GM12891 (cell line): ENCODE results near the gene ACAP1.
"Not testable (repeated sequence)": the region's sequence is repeated elsewhere in the genome, so short reads cannot be mapped to it uniquely, and the experiment has no call there.

Experiments
- DNase-seq: peaks from one replicate; pipeline ENCODE4 v3.0.0; 2011; ENCODE audit warnings: low spot score; ENCODE audit not compliant: insufficient read length
- FAIRE-seq: peaks from 2 replicates; lab custom pipeline; 2011; peaks lifted over from hg19 to GRCh38; lab: Jason Lieb, UNC
- PAX5 ChIP-seq: IDR thresholded peaks from 2 replicates; pipeline ENCODE4 v1.6.1; 2011; ENCODE audit warnings: low read length, moderate library complexity, mild to moderate bottlenecking; ENCODE audit not compliant: insufficient read depth, severe bottlenecking
- POLR2A ChIP-seq: IDR thresholded peaks from 2 replicates; pipeline ENCODE4 v1.6.1; 2011; ENCODE audit warnings: low read depth, low read length, control low read depth
- POLR2AphosphoS5 ChIP-seq: IDR thresholded peaks from 2 replicates; pipeline ENCODE4 v1.6.1; 2011; ENCODE audit warnings: low read depth, low read length, control low read depth
- POU2F2 ChIP-seq: IDR thresholded peaks from 2 replicates; pipeline ENCODE4 v1.6.1; 2011; ENCODE audit warnings: low read depth, mild to moderate bottlenecking, control low read depth, low read length, moderate library complexity
- SPI1 ChIP-seq: IDR thresholded peaks from 2 replicates; pipeline ENCODE4 v1.6.1; 2011; ENCODE audit warnings: low read depth, low read length, control low read depth
- TAF1 ChIP-seq: IDR thresholded peaks from 2 replicates; pipeline ENCODE4 v1.6.1; 2011; ENCODE audit warnings: low read depth, low read length, control low read depth

Gene ACAP1

DNA sequence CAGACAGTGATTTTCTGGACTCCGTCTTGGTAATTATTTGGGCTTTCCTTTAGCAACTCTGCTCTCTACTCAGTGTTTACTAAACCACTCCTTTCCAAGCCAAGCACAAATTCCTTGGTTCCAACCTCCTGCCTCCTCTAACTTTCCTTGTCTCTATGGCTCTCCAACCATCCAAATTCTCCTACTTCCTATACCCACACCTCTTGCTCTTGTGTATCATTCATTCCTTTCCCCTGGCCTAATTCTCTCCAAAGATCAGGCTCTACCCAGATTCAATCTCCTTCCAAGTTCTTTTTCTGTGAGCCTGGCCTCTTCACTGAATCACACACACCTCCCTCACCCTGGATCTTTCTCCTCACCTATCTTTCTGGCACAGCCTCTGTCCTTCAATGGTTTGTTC lies 8.3 kb upstream of the ACAP1 start:
- FAIRE-seq: no peak
- TF ChIP-seq TAF1: no peak
- no peak for TF ChIP-seq PAX5
- no peak for TF ChIP-seq POLR2A
- TF ChIP-seq SPI1: no peak
- no peak for TF ChIP-seq POU2F2
- no peak for TF ChIP-seq POLR2AphosphoS5
- no peak for DNase-seq

GRCh38 chr17:7328840-7329373 lies 7.4 kb upstream of the ACAP1 start, which contains the start of gene NEURL4:
Gene NEURL4, minus strand, starts transcription at chr17:7329335. Its CDS starts 23 bp downstream, at chr17:7329312.
- no peak for DNase-seq
- no peak for FAIRE-seq
- no peak for TF ChIP-seq PAX5
- no peak for TF ChIP-seq POU2F2
- no peak for TF ChIP-seq TAF1
- TF ChIP-seq POLR2AphosphoS5: no peak
- no peak for TF ChIP-seq POLR2A
- TF ChIP-seq SPI1: no peak

DNA sequence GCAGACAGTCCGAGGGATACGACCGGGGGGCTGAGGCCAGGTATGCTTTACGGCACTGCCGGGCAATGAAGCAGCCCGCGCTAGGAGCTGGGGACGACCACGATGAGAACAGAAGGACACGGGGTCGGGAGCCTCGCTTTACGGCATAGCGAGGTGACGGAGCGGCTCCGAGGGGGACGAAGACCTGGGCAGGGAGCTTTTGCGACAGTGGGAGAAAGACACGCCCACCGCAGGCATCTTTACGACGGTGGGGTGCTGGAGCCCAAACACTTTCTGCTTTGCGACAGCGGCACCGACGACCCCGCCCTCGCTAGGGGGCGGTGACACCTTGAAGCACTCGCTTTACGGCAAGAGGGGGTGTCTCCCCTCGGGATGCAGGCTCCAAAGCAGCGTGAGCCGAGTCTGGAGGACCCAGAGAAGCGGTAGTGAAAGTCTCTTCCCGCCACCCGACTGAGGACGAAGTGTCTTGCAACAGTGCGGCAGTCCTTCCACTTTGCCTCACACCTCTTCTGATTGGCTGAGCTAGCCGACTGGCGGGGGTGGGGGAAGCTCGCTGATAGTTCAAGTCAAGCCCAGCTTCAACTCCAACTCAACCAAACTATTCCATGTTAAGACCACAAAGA lies 6.8 kb upstream of the ACAP1 start:
- TF ChIP-seq SPI1 (no peak), TAF1 (peak; percentile 37; the same call in 1 of the 2 replicates), POLR2AphosphoS5 (peak; percentile 28; the same call in 1 of the 2 replicates), POU2F2 (no peak), POLR2A (peak; percentile 64; the same call in 1 of the 2 replicates), PAX5 (no peak)
- FAIRE-seq: peak; percentile 100
- DNase-seq: peak; percentile 99

DNA sequence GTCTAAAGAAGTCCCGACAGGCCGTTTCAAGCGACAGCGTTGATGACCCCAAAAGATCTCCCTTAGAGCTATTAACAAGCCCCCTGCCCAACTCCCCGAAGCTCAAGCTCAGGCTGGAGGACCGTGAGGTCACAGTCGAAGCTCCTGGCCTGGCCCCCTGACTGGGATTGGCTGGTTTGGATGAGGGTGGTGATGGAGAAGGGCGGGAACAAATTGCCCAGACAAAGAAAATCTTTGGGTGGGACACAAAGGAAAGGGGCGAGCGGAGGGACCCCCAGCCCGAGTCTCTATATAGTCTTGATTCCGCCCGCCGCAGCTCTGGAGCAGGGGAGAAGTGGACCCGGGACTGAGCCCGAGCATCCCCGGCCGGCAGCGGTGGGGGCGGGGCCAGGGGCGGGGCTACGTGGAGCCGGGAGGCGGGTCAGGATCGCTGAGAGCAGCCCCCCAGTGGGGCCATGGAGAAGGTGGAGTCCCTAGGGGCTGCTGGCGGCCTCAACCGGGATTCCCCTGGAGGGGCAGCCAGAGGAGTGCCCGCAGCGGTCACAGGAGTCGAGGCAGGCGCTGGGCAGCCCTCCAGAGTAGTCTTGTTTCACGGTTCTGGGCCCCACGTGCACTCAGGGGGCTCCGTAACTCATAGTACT lies 6.2 kb upstream of the ACAP1 start:
- TF ChIP-seq POLR2AphosphoS5: no peak
- no peak for TF ChIP-seq TAF1
- no peak for TF ChIP-seq SPI1
- no peak for TF ChIP-seq POLR2A
- TF ChIP-seq PAX5: no peak
- TF ChIP-seq POU2F2: no peak
- DNase-seq: peak; percentile 84
- peak; percentile 87 for FAIRE-seq

- TF ChIP-seq POLR2AphosphoS5 (no peak), PAX5 (no peak), TAF1 (no peak), POU2F2 (no peak), POLR2A (no peak), SPI1 (no peak)
- no peak for FAIRE-seq
- no peak for DNase-seq
These were observed 5.7 kb upstream of the ACAP1 start for GRCh38 chr17:7330638-7331015.

GRCh38 chr17:7332111-7332510 lies 4.2 kb upstream of the ACAP1 start:
- no peak for DNase-seq
- no peak for TF ChIP-seq PAX5
- TF ChIP-seq SPI1: no peak
- TF ChIP-seq POU2F2: no peak
- no peak for TF ChIP-seq TAF1
- TF ChIP-seq POLR2A: no peak
- no peak for TF ChIP-seq POLR2AphosphoS5
- no peak for FAIRE-seq

DNA sequence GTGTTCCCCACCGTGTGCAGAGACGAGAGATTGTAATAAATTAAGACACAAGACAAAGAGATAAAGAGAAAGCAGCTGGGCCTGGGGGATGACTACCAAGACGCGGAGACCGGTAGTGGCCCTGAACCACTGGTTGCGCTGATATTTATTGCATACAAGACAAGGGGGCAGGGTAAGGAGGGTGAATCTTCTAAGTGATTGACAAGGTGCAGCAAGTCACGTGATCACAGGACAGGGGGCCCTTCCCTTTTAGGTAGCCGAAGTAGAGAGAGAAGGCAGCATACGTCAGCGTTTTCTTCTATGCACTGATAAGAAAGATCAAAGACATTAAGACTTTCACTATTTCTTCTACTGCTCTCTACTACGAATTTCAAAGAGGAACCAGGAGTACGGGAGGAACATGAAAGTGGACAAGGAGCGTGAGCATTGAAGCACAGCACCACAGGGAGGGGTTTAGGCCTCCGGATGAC lies 3.7 kb upstream of the ACAP1 start:
- peak; percentile 85 for FAIRE-seq
- DNase-seq: not testable (repeated sequence)

DNA sequence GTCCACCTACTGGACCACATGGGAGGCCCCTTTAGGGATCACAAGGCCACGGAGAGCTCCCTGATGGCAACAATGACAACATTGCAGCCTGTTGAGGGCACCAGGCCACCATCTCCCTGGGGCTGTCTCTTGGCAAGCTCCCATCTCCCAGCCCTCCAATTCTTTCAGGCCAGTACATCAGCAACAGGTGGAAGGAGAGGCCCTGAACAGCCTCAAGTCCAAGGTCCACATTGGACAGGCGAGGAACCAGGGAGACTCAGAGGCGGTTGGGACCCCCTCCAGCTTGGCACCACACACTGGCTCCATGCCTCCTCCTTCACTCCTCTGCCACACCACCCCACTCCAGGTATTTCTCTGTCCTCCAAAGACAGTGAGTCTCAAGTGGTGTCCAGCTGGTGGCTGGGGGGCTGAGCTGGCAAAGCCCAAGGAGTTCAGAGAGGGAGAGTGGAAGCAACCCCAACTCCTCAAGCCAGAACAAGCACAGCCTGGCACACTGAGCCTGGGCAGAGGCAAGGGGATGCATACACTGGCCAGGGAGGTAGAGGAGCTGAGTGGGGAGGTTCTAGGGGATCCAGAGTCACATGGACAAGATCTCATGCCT lies 1.3 kb upstream of the ACAP1 start:
- DNase-seq (no peak), FAIRE-seq (no peak)
- TF ChIP-seq PAX5 (no peak), TAF1 (no peak), POLR2AphosphoS5 (no peak), POLR2A (no peak), POU2F2 (no peak), SPI1 (no peak)

- FAIRE-seq, DNase-seq: not testable (repeated sequence)
These were observed 564 bp upstream of the ACAP1 start for GRCh38 chr17:7335765-7336164.

DNA sequence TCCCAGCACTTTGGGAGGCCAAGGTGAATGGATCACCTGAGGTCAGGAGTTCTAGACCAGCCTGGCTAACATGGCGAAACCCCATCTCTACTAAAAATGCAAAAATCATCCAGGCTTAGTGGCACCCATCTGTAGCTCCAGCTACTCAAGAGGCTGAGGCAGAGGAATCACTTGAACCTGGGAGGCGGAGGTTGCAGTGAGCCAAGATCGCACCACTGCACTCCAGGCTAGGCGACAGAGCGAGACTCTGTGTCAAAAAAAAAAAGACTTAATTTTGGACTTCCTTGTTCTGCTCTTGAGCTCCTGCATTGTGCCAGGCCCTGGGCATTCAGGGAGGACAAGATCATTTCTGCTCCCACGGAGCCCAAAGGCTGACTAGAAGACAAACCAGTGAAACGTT lies 1.3 kb downstream of the ACAP1 start:
- FAIRE-seq: not testable (repeated sequence)

DNA sequence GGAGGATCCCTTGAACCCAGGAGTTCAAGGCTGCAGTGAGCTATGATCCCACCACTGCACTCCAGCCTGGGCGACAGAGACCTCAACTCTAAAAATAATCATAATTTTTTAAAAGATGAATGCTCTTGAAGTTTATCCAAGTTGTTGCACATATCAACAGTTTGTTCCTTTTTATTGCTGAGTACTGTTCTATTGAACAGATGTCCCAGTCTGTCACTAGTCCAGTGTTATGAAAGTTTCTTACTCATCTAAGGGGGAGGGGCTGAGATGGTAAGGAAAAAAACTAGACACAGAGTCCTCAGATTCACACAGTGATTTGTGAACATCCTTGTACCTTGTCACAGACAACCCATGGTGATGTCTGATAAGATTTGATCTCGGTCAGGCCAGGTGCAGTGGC lies 3.9 kb downstream of the ACAP1 start:
- no peak for TF ChIP-seq POLR2A
- TF ChIP-seq TAF1: no peak
- TF ChIP-seq SPI1: no peak
- DNase-seq (no peak), FAIRE-seq (no peak)

More for the DNA sequence above, 1.3 kb downstream of the ACAP1 start:
- not testable (repeated sequence) for DNase-seq
